DOHH2 (cell line): ENCODE measurements around the gene CCDC17.
A peak's percentile ranks its signal among the peaks of the same experiment; 100 is the strongest.

Source experiments
- H3F3A ChIP-seq: fragments of 200-600 bp; sonication (generic), shearing (Covaris generic); 2 replicates; pipeline ENCODE4 v1.6.0; 2016; ENCODE audit warnings: antibody characterized with exemption, mild to moderate bottlenecking; ENCODE audit not compliant: control insufficient read depth, insufficient read depth
- H3K27ac ChIP-seq: fragments of 200-600 bp; sonication (generic); 2 replicates; pipeline ENCODE4 v1.5.1; 2014; ENCODE audit warnings: low read depth, mild to moderate bottlenecking, low read length, moderate library complexity
- H3K27me3 ChIP-seq: fragments of 200-600 bp; sonication (generic); 2 replicates; pipeline ENCODE4 v1.6.1; 2014; ENCODE audit warnings: mild to moderate bottlenecking, low read length, mixed read lengths; ENCODE audit not compliant: control insufficient read depth
- H3K36me3 ChIP-seq: fragments of 200-600 bp; sonication (generic); 2 replicates; pipeline ENCODE4 v1.6.1; 2014; ENCODE audit warnings: mild to moderate bottlenecking, low read length, moderate library complexity, mixed read lengths; ENCODE audit not compliant: control insufficient read depth
- H3K4me1 ChIP-seq: fragments of 200-600 bp; sonication (generic); 2 replicates; pipeline ENCODE4 v1.6.1; 2014; ENCODE audit warnings: mild to moderate bottlenecking, low read length, mixed read lengths; ENCODE audit not compliant: control insufficient read depth
- H3K4me2 ChIP-seq: fragments of 200-600 bp; sonication (generic); 2 replicates; pipeline ENCODE4 v1.6.0; 2014; ENCODE audit warnings: mild to moderate bottlenecking, low read length, moderate library complexity
- H3K4me3 ChIP-seq: fragments of 200-600 bp; sonication (generic); 2 replicates; pipeline ENCODE4 v1.5.1; 2014; ENCODE audit warnings: mild to moderate bottlenecking, low read length, mixed read lengths
- H3K79me2 ChIP-seq: fragments of 200-600 bp; sonication (generic); 2 replicates; pipeline ENCODE4 v1.6.1; 2014; ENCODE audit warnings: mild to moderate bottlenecking, low read length, mixed read lengths; ENCODE audit not compliant: control insufficient read depth
- H3K9me2 ChIP-seq: fragments of 200-600 bp; sonication (generic); replicated peaks from 2 replicates; pipeline ENCODE4 v1.6.1; 2014; ENCODE audit warnings: mild to moderate bottlenecking, low read length, mixed read lengths; ENCODE audit not compliant: control insufficient read depth
- H3K9me3 ChIP-seq: fragments of 200-600 bp; sonication (generic); 2 replicates; pipeline ENCODE4 v1.6.1; 2014; ENCODE audit warnings: antibody characterized with exemption, low read length, mixed read lengths; ENCODE audit not compliant: control insufficient read depth, insufficient read depth
- H4K20me1 ChIP-seq: fragments of 200-600 bp; sonication (generic); 2 replicates; pipeline ENCODE4 v1.6.0; 2014; ENCODE audit warnings: low read depth, mild to moderate bottlenecking, antibody characterized with exemption, low read length, moderate library complexity; ENCODE audit not compliant: control insufficient read depth, insufficient read depth
- EZH2phosphoT487 ChIP-seq: fragments of 200-600 bp; sonication (generic); IDR thresholded peaks from 2 replicates; pipeline ENCODE4 v1.6.1; 2017; ENCODE audit warnings: borderline replicate concordance, mild to moderate bottlenecking, antibody characterized with exemption, low read length, moderate library complexity, mixed read lengths
- TF ChIP-seq, protein P1 (sequence below): fragments of 200-600 bp; sonication (generic); IDR thresholded peaks from one replicate; pipeline ENCODE4 v1.5.1; 2014; ENCODE audit warnings: antibody characterized with exemption, mild to moderate bottlenecking, low read depth, low read length; ENCODE audit not compliant: poor library complexity, severe bottlenecking

CCDC17 gene

DNA sequence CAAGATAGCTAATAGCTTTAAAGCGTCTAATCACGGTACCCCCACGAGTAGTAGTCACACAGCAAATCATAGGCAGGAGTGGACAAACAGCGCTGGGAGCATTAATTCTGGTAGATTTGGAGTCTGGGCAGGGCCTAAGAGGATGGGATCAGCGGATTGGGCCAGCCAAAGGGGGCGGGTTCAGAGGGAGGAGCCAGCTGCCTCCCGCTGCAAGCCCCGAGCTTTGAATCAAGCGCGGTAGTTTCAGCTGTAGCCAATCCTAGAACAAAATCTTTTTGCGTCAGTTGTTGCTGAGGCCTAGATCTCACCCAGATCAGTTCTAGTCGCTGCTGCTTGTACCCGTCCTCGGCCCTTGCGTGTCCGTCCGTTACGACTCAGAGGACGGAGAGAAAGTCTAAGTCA lies 40.6 kb downstream of the CCDC17 start:
- peak overlapping the region; percentile 94 for H3K4me2 ChIP-seq
- H3F3A ChIP-seq = peaks cover 14% of the 10 kb centered on the region
- TF ChIP-seq, protein P1, sequence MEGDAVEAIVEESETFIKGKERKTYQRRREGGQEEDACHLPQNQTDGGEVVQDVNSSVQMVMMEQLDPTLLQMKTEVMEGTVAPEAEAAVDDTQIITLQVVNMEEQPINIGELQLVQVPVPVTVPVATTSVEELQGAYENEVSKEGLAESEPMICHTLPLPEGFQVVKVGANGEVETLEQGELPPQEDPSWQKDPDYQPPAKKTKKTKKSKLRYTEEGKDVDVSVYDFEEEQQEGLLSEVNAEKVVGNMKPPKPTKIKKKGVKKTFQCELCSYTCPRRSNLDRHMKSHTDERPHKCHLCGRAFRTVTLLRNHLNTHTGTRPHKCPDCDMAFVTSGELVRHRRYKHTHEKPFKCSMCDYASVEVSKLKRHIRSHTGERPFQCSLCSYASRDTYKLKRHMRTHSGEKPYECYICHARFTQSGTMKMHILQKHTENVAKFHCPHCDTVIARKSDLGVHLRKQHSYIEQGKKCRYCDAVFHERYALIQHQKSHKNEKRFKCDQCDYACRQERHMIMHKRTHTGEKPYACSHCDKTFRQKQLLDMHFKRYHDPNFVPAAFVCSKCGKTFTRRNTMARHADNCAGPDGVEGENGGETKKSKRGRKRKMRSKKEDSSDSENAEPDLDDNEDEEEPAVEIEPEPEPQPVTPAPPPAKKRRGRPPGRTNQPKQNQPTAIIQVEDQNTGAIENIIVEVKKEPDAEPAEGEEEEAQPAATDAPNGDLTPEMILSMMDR = no peak
- TF ChIP-seq EZH2phosphoT487 = no peak
- no peaks in the 10 kb centered on the region for H3K9me2 ChIP-seq
- peaks cover 48% of the 10 kb centered on the region for H3K79me2 ChIP-seq
- H3K27ac ChIP-seq = peak overlapping the region; percentile 89
- H3K4me3 ChIP-seq = peak overlapping the region; percentile 94
- H3K4me1 ChIP-seq = peaks cover 57% of the 10 kb centered on the region
- peaks cover 30% of the 10 kb centered on the region for H4K20me1 ChIP-seq
- H3K27me3 ChIP-seq = no peaks in the 10 kb centered on the region
- H3K36me3 ChIP-seq = peaks cover 39% of the 10 kb centered on the region
- no peaks in the 10 kb centered on the region for H3K9me3 ChIP-seq

DNA sequence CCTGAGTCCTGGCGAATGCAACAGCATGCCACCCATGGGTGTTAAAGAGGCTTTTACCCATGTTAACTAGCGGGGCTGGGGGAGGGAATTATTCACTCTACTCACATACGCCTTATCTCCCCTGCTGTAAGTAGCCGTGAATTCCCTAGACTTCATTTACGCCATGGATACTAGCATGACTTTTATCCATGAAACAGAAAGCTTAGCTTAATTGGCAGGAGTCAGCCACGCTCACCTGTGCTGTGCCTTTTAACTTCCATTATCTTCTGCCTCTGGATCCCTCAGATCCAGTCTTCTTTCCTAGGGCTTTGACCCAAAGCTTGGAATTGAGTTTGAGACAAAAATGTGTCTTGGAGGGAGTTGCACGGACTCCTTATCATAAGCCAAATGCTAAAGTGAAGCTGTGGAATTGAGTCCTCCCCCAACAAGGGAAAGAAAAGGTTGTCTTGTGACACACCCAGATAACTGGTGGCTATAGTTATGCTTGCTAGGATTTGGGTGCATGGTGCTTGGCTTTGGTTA lies 49.7 kb downstream of the CCDC17 start:
- Histone ChIP-seq H4K20me1 (peaks cover 4% of the 10 kb centered on the region; the same call in 1 of the 2 replicates), H3K27me3 (no peaks in the 10 kb centered on the region), H3K9me3 (no peaks in the 10 kb centered on the region)

DNA sequence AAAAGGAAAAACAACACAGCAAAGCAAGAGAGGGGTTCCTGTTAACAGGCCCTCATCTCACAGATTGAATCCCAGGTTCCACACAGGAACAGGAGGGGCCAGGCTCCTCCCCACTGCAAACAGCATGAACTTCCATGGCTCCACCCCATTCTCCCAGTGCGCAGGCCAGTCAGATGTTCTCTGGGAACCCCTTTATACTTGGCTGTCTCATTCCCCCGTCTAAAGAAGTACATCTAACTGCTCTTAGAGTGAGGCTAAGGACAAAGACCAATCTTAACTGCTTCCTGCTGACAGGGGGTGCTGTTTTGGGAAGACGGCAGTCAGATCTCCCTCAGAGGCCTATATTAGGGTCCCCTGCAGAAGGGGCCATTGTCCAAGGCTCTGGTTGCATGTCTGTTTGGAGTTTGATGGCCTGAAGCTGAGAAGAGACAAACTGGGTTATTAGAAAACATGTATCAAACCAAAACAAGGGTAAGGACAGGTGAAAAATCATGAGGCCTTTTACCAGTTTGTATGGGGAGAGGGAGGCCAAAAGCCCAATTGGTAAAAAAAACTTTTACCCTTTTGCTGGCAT lies 50.5 kb downstream of the CCDC17 start:
- no peak for TF ChIP-seq EZH2phosphoT487
- TF ChIP-seq, protein P1 = peak; percentile 9
- peaks cover 5% of the 10 kb centered on the region; the same call in 1 of the 2 replicates for H3K4me1 ChIP-seq
- peaks cover 4% of the 10 kb centered on the region; the same call in 1 of the 2 replicates for H3F3A ChIP-seq
- peaks cover 32% of the 10 kb centered on the region for H3K36me3 ChIP-seq
- H3K9me2 ChIP-seq = no peaks in the 10 kb centered on the region
- H3K9me3 ChIP-seq = no peaks in the 10 kb centered on the region
- no peaks in the 10 kb centered on the region for H3K27me3 ChIP-seq
- no peak overlapping the region for H3K27ac ChIP-seq
- H3K4me3 ChIP-seq = no peak overlapping the region
- H3K4me2 ChIP-seq = no peak overlapping the region
- H3K79me2 ChIP-seq = no peaks in the 10 kb centered on the region
- peaks cover 4% of the 10 kb centered on the region; the same call in 1 of the 2 replicates for H4K20me1 ChIP-seq

More for the DNA sequence above, 49.7 kb downstream of the CCDC17 start:
- no peak overlapping the region for H3K4me3 ChIP-seq
- H3F3A ChIP-seq = peaks cover 6% of the 10 kb centered on the region; the same call in 1 of the 2 replicates
- H3K79me2 ChIP-seq = no peaks in the 10 kb centered on the region
- H3K9me2 ChIP-seq = no peaks in the 10 kb centered on the region
- no peak for TF ChIP-seq EZH2phosphoT487
- TF ChIP-seq, protein P1 = no peak
- peaks cover 13% of the 10 kb centered on the region for H3K4me1 ChIP-seq
- peaks cover 23% of the 10 kb centered on the region for H3K36me3 ChIP-seq
- H3K27ac ChIP-seq = no peak overlapping the region
- H3K4me2 ChIP-seq = no peak overlapping the region
